ENCODE measurements around the gene POGZ. TPM values are rescaled to one million over a fixed set of nuclear protein-coding genes. Genes with fewer than 3 reads are reported as not detected.
"Not testable (repeated sequence)": the region's sequence is repeated elsewhere in the genome, so short reads cannot be mapped to it uniquely, and the experiment has no call there.

The POGZ gene
- total RNA-seq, 1 donor from 2014 or later, result 60.6 TPM

DNA sequence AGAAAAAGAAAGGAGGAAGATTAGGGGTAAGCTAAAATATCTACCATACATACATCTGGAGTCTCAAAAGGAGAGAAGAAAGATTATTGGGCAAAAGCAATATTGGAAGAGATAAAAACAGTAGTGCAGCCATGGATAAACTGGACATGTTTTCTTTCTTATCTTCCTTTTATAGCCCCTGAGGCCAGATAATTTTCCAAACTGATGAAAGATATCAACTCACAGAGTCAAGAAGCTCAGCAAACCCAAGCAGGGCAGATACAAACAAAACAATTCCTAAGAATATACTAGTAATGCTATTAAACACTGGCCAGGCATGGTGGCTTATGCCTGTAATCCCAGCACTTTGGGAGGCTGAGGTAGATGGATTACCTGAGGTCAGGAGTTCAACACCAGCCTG lies 65.7 kb downstream of the POGZ start:
- intact Hi-C loops (cut with DNase I), result no loop called here

DNA sequence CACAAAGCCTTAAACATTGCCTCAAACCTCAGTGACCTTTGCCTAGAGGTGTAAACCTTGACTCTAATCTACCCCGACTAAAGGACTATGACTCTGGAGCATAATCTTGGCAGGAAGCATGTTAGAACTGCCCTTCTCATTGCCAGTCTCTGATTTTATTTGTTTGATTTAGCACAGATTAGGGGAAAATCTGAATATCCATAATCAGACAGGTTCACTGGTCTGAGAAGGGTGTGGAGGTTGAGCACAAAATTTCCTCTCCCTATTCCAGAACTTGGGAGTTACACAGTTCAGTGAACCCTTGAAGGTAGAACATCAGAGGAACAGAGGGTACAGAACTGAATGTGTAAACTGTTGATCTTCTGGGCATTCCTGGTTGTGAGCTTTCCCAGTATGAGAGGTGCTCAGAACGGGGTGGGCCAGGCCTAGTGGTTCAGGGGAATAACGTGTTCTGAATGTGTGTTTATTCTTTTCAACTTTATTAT lies 68.2 kb downstream of the POGZ start:
- H3K4me3 ChIP-seq, result no peak overlapping the region
- no peaks in the 10 kb centered on the region for H3K27me3 ChIP-seq
- H3K36me3 ChIP-seq, result no peaks in the 10 kb centered on the region
- no peaks in the 10 kb centered on the region for H3K9me3 ChIP-seq
- TF ChIP-seq, protein P1, sequence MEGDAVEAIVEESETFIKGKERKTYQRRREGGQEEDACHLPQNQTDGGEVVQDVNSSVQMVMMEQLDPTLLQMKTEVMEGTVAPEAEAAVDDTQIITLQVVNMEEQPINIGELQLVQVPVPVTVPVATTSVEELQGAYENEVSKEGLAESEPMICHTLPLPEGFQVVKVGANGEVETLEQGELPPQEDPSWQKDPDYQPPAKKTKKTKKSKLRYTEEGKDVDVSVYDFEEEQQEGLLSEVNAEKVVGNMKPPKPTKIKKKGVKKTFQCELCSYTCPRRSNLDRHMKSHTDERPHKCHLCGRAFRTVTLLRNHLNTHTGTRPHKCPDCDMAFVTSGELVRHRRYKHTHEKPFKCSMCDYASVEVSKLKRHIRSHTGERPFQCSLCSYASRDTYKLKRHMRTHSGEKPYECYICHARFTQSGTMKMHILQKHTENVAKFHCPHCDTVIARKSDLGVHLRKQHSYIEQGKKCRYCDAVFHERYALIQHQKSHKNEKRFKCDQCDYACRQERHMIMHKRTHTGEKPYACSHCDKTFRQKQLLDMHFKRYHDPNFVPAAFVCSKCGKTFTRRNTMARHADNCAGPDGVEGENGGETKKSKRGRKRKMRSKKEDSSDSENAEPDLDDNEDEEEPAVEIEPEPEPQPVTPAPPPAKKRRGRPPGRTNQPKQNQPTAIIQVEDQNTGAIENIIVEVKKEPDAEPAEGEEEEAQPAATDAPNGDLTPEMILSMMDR (IDR thresholded peaks at IDR 0.05), result no peak
- no peak for TF ChIP-seq POLR2A (IDR thresholded peaks at IDR 0.05)
- TF ChIP-seq POLR2AphosphoS5 (IDR thresholded peaks at IDR 0.05; ENCODE audit: insufficient read depth in 1 of 2, low read depth in 1 of 2), result no peak
- intact Hi-C loops (cut with DNase I), result no loop called here
- no peak for DNase-seq (ENCODE audit: extremely low spot score in 2 of 2)
- H3K4me1 ChIP-seq, result no peaks in the 10 kb centered on the region
- no peak overlapping the region for H3K27ac ChIP-seq

More for the DNA sequence above, 65.7 kb downstream of the POGZ start:
- TF ChIP-seq, protein P1 (IDR thresholded peaks at IDR 0.05), result no peak
- TF ChIP-seq POLR2A (IDR thresholded peaks at IDR 0.05) (no peak), POLR2AphosphoS5 (IDR thresholded peaks at IDR 0.05; ENCODE audit: insufficient read depth in 1 of 2, low read depth in 1 of 2) (no peak)
- Histone ChIP-seq H3K36me3 (no peaks in the 10 kb centered on the region), H3K9me3 (no peaks in the 10 kb centered on the region), H3K27ac (no peak overlapping the region), H3K4me3 (no peak overlapping the region), H3K27me3 (no peaks in the 10 kb centered on the region), H3K4me1 (no peaks in the 10 kb centered on the region)
- no peak for DNase-seq (ENCODE audit: extremely low spot score in 2 of 2)

DNA sequence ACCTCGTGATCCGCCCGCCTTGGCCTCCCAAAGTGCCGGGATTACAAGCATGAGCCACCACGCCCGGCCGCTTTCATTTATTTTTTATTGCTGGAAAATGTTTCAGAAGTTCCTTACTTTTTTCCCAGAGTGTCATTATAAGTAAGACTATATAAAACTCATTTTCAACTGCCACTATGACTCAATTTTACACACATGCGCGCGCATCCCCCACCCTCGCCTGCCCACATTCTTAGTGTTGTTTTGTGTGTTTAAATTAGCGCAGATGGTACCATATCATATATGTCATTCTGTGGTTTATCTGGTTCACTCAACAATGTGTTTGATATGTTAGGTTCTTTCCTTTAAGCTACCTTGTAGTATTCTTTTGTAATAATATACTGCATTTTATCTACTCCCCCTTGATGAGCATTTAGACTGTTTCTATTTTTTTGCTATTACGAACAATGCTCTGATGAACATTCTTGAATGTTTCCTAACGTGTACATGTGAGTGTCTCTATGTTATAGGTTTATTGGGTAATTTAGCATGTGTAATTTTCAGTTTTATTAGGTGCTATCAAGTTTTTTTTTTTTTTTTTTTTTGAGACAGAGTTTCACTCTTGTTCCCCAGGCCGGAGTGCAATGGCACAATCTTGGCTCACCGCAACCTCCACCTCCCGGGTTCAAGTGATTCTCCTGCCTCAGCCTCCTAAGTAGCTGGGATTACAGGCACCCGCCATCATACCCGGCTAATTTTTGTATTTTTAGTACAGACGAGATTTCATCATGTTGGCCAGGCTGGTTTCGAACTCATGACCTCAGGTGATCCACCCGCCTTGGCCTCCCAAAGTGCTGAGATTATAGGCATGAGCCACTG lies 68.8 kb downstream of the POGZ start:
- H3K36me3 ChIP-seq; H3K27me3 ChIP-seq; intact Hi-C loops (cut with DNase I); DNase-seq (ENCODE audit: extremely low spot score in 2 of 2); H3K4me3 ChIP-seq; H3K4me1 ChIP-seq; H3K9me3 ChIP-seq; H3K27ac ChIP-seq: not testable (repeated sequence)

DNA sequence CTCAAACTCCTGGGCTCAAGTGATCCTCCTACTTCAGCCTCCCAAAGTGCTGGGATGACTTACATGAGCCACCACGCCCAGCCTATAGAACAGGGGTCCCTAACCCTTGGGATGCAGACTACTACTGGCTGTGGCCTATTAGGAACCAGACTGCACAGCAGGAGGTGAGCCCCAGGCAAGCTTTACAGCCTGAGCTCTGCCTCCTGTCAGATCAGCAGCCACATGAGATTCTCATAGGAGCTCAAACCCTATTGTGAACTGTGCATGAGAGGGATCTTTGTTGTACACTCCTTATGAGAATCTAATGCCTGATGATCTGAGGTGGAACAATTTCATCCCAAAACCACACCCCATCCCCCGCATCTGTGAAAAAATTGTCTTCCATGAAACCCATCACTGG lies 73.3 kb downstream of the POGZ start:
- Histone ChIP-seq H3K36me3 (no peaks in the 10 kb centered on the region), H3K9me3 (no peaks in the 10 kb centered on the region), H3K4me3 (no peak overlapping the region), H3K27me3 (no peaks in the 10 kb centered on the region), H3K27ac (no peak overlapping the region), H3K4me1 (no peaks in the 10 kb centered on the region)
- intact Hi-C loops (cut with DNase I), result no loop called here
- TF ChIP-seq POLR2A (IDR thresholded peaks at IDR 0.05), result no peak
- TF ChIP-seq, protein P1 (IDR thresholded peaks at IDR 0.05), result no peak
- TF ChIP-seq POLR2AphosphoS5 (IDR thresholded peaks at IDR 0.05; ENCODE audit: insufficient read depth in 1 of 2, low read depth in 1 of 2), result no peak
- DNase-seq (ENCODE audit: extremely low spot score in 2 of 2), result no peak

DNA sequence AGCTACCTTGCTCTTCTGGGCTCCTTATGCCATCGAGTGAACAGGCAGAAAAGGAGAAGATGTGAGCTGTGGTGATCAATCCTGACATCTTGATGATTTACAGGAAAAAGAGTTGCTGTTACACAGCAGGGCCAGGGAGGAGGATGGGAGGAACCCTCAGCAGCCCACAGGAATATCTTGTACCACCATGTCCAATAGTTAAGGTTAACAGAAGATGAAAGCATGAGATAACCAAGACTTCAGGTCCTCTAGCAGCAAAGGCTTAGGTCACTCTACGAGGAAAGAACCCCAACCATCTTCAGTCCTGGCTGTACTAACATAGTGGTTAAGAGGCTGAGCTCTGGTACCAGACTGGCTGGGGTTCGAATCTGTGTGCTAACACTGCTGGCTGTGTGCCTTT lies 74.7 kb downstream of the POGZ start:
- Histone ChIP-seq H3K4me3 (no peak overlapping the region), H3K36me3 (no peaks in the 10 kb centered on the region), H3K27me3 (no peaks in the 10 kb centered on the region), H3K4me1 (no peaks in the 10 kb centered on the region), H3K9me3 (no peaks in the 10 kb centered on the region), H3K27ac (no peak overlapping the region)
- TF ChIP-seq POLR2AphosphoS5 (IDR thresholded peaks at IDR 0.05; ENCODE audit: insufficient read depth in 1 of 2, low read depth in 1 of 2) (no peak), POLR2A (IDR thresholded peaks at IDR 0.05) (no peak)
- TF ChIP-seq, protein P1 (IDR thresholded peaks at IDR 0.05), result no peak
- intact Hi-C loops (cut with DNase I), result no loop called here
- no peak for DNase-seq (ENCODE audit: extremely low spot score in 2 of 2)
